Upper lobe of left lung (tissue), 6 donors: ENCODE measurements around the gene MAML2. TPM values are rescaled to one million over a fixed set of nuclear protein-coding genes. Genes with fewer than 3 reads are reported as not detected.

Experiments
- ATAC-seq, 2 donors: fragments of 200-7000 bp; cut with Tn5 transposase; one replicate each; pipeline ENCODE4 v1.9.1; 2022; ENCODE audit warnings: mild to moderate bottlenecking in 2 of 2, moderate library complexity in 2 of 2; ENCODE audit not compliant: low FRiP score in 2 of 2
- DNase-seq, 2 donors: peaks; one replicate each; pipeline ENCODE4 v3.0.0-alpha.2; 2019 to 2020
- H3K27ac ChIP-seq, 4 donors: fragments of 200-600 bp; sonication (generic); one replicate each; pipeline ENCODE4 v1.5.1; 2016 to 2019
- H3K27me3 ChIP-seq, 4 donors: fragments of 200-600 bp; sonication (generic); one replicate each; pipeline ENCODE4 v1.5.1; 2017 to 2019
- H3K36me3 ChIP-seq, 4 donors: fragments of 200-600 bp; sonication (generic); one replicate each; pipeline ENCODE4 v1.5.1; 2016 to 2019
- H3K4me1 ChIP-seq, 4 donors: fragments of 200-600 bp; sonication (generic); one replicate each; pipeline ENCODE4 v1.5.1; 2018 to 2019
- H3K4me3 ChIP-seq, 4 donors: fragments of 200-600 bp; sonication (generic); one replicate each; pipeline ENCODE4 v1.5.1; 2017 to 2019; ENCODE audit warnings: mild to moderate bottlenecking in 2 of 4, moderate library complexity in 1 of 4
- H3K9me3 ChIP-seq, 4 donors: fragments of 200-600 bp; sonication (generic); one replicate each; pipeline ENCODE4 v1.5.1; 2018 to 2019
- EP300 ChIP-seq, 4 donors: sonication (generic); formaldehyde crosslinking; IDR thresholded peaks; one replicate each; pipeline ENCODE4 v1.5.1; 2017; ENCODE audit warnings: antibody characterized with exemption in 4 of 4, control low read depth in 2 of 4
- POLR2A ChIP-seq, 4 donors: fragments of 450-650 bp; IDR thresholded peaks; one replicate each; pipeline ENCODE4 v1.5.1; 2016 to 2017; ENCODE audit warnings: antibody characterized with exemption in 4 of 4, mild to moderate bottlenecking in 2 of 4
- POLR2AphosphoS5 ChIP-seq, 2 donors: sonication (generic); formaldehyde crosslinking; IDR thresholded peaks; one replicate each; pipeline ENCODE4 v1.5.1; 2017; ENCODE audit warnings: antibody characterized with exemption in 2 of 2
- WGBS, 2 donors: methylation state at CpG; one replicate each; pipeline ENCODE4 v1.1.5; 2017 to 2018; 5-methylcytosine and 5-hydroxymethylcytosine counted together
- total RNA-seq, 6 donors: library from RNA; depleted of rRNA in 4 of 6; stranded (reverse); fragments of >200 nt in 4 of 6; gene quantifications; one replicate each; pipeline versions ENCODE4 v1.1.0 to v1.2.1, GENCODE V29; 2016 to 2021
- TF ChIP-seq, protein P1 (sequence below), 6 experiments: fragments of 450-650 bp in 4 of 6; fragments of 200-600 bp in 2 of 6; sonication (generic) in 2 of 6; IDR thresholded peaks; one replicate each; pipeline ENCODE4 v1.5.1; 2016 to 2019; ENCODE audit warnings: antibody characterized with exemption in 6 of 6
- donor health status: DM: no; HTN: no; CAD: no; lungs with moderate emphysema.
- donor health status: DM: no; HTN: yes; CAD: no; lungs with severe emphysema.

MAML2 gene
- total RNA-seq, 6 donors from 2014 or later: 19.5 to 36.6 (median 26.3) TPM

DNA sequence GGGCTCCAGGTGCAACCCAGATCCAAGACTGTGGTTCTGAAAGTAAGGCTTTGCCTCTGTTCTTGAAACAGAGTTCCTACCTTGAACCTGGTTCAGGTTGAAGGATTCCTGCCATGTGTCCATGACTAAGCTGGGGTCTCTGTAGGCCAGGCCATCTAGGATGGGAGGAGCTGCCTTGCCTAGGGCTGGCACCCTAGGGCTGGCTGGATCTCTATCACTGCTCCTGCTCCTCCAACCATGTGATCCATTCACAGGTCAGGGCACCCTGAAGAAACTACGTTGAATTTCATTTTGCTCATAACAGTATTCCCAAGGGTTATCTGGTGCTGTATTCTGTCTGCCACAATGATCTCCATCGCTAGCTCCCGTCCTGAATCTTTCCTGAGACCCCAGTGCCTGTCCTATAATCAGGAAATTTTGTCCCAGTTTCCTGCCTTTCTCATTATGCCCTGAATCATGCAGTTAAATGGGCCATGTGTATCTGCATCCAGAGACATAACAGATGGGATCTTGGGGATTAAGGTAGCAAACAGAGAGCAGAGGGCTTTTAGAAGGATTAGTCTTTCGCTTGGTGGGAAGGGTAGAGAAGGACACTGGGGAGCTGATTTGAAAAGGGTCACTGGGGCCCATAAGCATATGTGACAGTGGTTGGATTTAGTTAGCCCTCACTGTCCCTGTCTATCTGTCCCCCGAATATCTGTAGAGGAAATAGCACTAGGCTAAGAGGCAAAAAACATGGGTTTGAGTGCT, 320.9 kb downstream of the MAML2 start:
- Histone ChIP-seq H3K9me3 (no peaks in the 10 kb centered on the region), H3K27me3 (no peaks in the 10 kb centered on the region), H3K36me3 (no peaks in the 10 kb centered on the region), H3K4me3 (no peak overlapping the region), H3K4me1 (no peaks in the 10 kb centered on the region), H3K27ac (no peak overlapping the region)
- 97% methylated on average over 5 of the region's 5 CpGs for WGBS, 2 donors
- ATAC-seq: no peak
- no peak for DNase-seq
- no peak for TF ChIP-seq POLR2AphosphoS5 (IDR thresholded peaks at IDR 0.05)
- no peak for TF ChIP-seq EP300 (IDR thresholded peaks at IDR 0.05)

DNA sequence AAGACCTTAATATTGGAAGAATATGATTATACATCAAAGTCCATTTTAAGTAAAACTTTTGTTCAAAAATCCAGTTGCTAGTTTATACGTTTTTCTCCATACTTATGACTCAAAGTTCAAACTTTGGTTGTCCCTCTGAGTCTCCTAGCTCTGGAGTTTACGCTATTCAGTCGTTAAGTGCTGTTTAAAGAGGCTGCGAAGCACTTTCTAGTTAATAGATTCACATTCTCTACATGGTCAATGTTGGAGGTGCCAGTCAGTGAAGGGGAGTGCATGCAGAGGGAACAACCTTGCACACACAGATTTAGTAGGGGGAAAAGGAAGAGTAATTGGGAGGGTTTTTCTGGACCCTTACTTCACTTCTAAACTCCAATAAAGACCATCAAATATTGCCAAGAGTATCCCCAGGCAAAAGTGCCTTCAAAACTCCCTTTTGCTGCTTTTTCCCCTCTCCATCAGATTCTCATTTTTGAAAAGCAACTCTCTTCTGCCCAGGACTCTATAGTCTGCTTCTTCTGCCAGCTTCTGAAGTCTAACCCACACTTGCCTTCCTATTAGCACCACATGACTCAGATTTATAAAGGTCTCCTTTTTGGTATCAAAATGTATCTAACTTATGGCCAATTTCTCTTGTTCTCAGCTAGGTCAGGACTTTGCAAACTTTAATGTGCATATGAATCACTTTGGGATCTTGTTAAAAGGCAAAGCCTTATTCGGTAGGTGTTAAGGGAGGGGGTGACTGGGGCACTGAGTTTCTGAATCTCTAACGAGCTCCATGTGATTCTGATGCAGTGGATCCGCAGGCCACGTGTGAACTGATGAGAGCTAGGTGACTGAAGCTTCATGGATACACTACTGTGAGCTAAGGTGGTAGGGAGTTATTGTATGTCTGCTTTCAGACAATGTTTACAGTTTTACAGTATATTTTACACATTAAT, 322.9 kb downstream of the MAML2 start:
- H3K36me3 ChIP-seq: no peaks in the 10 kb centered on the region
- H3K27ac ChIP-seq: no peak overlapping the region
- no peak overlapping the region for H3K4me3 ChIP-seq
- DNase-seq (no peak), ATAC-seq (no peak)
- 83 to 84% methylated on average over 8 of the region's 8 CpGs for WGBS, 2 donors
- no peaks in the 10 kb centered on the region for H3K4me1 ChIP-seq
- H3K27me3 ChIP-seq: no peaks in the 10 kb centered on the region
- no peak for TF ChIP-seq POLR2A (IDR thresholded peaks at IDR 0.05)
- no peak for TF ChIP-seq EP300 (IDR thresholded peaks at IDR 0.05)
- TF ChIP-seq, protein P1, sequence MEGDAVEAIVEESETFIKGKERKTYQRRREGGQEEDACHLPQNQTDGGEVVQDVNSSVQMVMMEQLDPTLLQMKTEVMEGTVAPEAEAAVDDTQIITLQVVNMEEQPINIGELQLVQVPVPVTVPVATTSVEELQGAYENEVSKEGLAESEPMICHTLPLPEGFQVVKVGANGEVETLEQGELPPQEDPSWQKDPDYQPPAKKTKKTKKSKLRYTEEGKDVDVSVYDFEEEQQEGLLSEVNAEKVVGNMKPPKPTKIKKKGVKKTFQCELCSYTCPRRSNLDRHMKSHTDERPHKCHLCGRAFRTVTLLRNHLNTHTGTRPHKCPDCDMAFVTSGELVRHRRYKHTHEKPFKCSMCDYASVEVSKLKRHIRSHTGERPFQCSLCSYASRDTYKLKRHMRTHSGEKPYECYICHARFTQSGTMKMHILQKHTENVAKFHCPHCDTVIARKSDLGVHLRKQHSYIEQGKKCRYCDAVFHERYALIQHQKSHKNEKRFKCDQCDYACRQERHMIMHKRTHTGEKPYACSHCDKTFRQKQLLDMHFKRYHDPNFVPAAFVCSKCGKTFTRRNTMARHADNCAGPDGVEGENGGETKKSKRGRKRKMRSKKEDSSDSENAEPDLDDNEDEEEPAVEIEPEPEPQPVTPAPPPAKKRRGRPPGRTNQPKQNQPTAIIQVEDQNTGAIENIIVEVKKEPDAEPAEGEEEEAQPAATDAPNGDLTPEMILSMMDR (IDR thresholded peaks at IDR 0.05): no peak
- no peak for TF ChIP-seq POLR2AphosphoS5 (IDR thresholded peaks at IDR 0.05)
- no peaks in the 10 kb centered on the region for H3K9me3 ChIP-seq

DNA sequence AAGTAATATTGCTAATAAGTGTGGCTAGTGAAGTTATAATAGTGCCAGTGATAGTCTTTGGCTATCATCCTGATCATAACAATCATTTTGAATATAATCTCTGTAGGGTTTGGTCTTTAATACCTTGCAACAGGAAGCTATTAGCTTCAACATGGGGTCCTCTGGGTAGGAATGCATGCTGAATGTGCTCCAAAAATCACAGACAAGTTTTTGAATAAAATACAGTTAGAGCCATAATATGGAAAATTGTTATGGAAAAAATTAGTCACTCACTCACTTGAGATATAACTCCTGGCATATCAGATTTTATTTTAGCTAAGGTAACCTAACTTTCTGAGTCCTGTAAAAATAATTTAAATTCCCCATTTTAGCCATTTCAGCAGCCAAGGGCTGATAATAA, 323.7 kb downstream of the MAML2 start:
- no peaks in the 10 kb centered on the region for H3K4me1 ChIP-seq
- H3K36me3 ChIP-seq: no peaks in the 10 kb centered on the region
- H3K27ac ChIP-seq: no peak overlapping the region
- DNase-seq (no peak), ATAC-seq (no peak)
- no peak overlapping the region for H3K4me3 ChIP-seq
- TF ChIP-seq EP300 (IDR thresholded peaks at IDR 0.05) (no peak), POLR2A (IDR thresholded peaks at IDR 0.05) (no peak), POLR2AphosphoS5 (IDR thresholded peaks at IDR 0.05) (no peak)
- TF ChIP-seq, protein P1 (IDR thresholded peaks at IDR 0.05): no peak
- H3K27me3 ChIP-seq: no peaks in the 10 kb centered on the region
- H3K9me3 ChIP-seq: no peaks in the 10 kb centered on the region

DNA sequence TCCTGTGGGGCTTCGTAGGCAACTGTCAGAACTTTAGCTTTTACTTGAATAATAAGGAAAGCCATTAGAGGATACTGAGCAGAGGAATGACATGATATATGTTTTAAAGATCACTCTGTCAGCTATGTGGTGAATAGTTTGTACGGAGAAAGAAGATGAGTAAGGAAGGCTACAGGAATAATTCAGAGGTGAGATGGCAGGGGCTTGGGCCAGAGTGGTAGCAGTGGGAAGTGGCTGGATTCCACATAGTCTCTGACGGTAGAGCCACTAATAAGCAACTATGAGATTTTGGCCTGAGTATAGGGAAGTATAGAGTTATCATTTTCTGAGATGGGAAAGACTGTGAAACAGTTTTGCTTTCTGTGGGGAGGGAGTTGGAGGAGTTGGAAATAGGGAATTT, 325.1 kb downstream of the MAML2 start:
- H3K4me3 ChIP-seq: no peak overlapping the region
- TF ChIP-seq POLR2A (IDR thresholded peaks at IDR 0.05): no peak
- TF ChIP-seq, protein P1 (IDR thresholded peaks at IDR 0.05): no peak
- TF ChIP-seq POLR2AphosphoS5 (IDR thresholded peaks at IDR 0.05): no peak
- no peak for TF ChIP-seq EP300 (IDR thresholded peaks at IDR 0.05)
- no peak for DNase-seq
- H3K27ac ChIP-seq: no peak overlapping the region
- H3K9me3 ChIP-seq: no peaks in the 10 kb centered on the region
- H3K4me1 ChIP-seq: peaks cover 0 to 9% (median 2%) of the 10 kb centered on the region in 4 donors
- H3K36me3 ChIP-seq: no peaks in the 10 kb centered on the region
- H3K27me3 ChIP-seq: no peaks in the 10 kb centered on the region
- ATAC-seq: no peak
- WGBS, 2 donors: 93 to 96% methylated on average over 3 of the region's 3 CpGs

DNA sequence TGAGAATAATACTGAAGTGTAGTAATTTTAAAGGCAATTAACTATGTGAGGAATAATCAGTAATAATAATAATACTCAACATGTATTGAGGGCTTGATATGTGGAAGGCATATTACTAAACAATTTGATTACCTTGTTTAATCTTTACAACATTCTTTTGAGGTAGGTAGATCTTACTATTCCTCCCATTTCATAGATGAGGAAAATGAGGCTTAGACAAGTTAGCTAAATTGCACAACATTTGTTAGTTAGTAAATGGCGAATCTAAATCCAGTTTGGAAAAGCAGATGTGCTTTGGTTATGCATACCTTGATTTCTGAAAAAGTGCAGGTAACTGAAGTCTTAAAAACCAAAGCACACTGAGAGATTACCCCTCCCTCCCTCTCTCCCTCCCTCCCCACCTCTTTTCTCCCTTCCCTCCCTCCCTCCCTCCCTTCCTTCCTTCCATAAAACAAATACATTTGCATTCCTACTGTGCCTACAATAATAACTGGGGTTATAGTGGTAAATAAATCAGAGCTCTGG, 326.0 kb downstream of the MAML2 start:
- 92 to 96% methylated on average over 1 of the region's 1 CpG for WGBS, 2 donors
- TF ChIP-seq EP300 (IDR thresholded peaks at IDR 0.05): no peak
- no peak for TF ChIP-seq POLR2A (IDR thresholded peaks at IDR 0.05)
- TF ChIP-seq, protein P1 (IDR thresholded peaks at IDR 0.05): no peak
- TF ChIP-seq POLR2AphosphoS5 (IDR thresholded peaks at IDR 0.05): no peak
- DNase-seq (no peak), ATAC-seq (no peak)
- Histone ChIP-seq H3K36me3 (no peaks in the 10 kb centered on the region), H3K27me3 (no peaks in the 10 kb centered on the region), H3K27ac (no peak overlapping the region), H3K4me3 (no peak overlapping the region), H3K4me1 (peaks cover 3 to 14% (median 6%) of the 10 kb centered on the region in 4 donors), H3K9me3 (no peaks in the 10 kb centered on the region)
